Prostate gland (tissue), 2 donors: ENCODE measurements around the gene NCAN. TPM values are rescaled to one million over a fixed set of nuclear protein-coding genes. Genes with fewer than 3 reads are reported as not detected.
"Not testable (repeated sequence)": the region's sequence is repeated elsewhere in the genome, so short reads cannot be mapped to it uniquely, and the experiment has no call there.

Experiments
- DNase-seq: peaks from one replicate; pipeline ENCODE4 v3.0.0-alpha.2; 2019; ENCODE audit warnings: low spot score
- H3K27ac ChIP-seq, 2 donors: fragments of 200-600 bp; sonication (generic); 2 replicates each; pipeline ENCODE4 v1.5.1; 2017 to 2019
- H3K27me3 ChIP-seq: fragments of 200-600 bp; sonication (generic); replicated peaks from 2 replicates; pipeline ENCODE4 v1.5.1; 2019; ENCODE audit not compliant: insufficient read depth
- H3K36me3 ChIP-seq, 2 donors: fragments of 200-600 bp; sonication (generic); 1 replicate in 1 of 2; 2 replicates in 1 of 2; pipeline versions ENCODE4 v1.5.1 to v1.8.1; 2017 to 2019
- H3K4me1 ChIP-seq: fragments of 200-600 bp; sonication (generic); replicated peaks from 2 replicates; pipeline ENCODE4 v1.5.1; 2019
- H3K4me3 ChIP-seq, 2 donors: fragments of 200-600 bp; sonication (generic); 2 replicates each; pipeline ENCODE4 v1.5.1; 2017 to 2019
- H3K9me3 ChIP-seq: fragments of 200-600 bp; sonication (generic); 2 replicates; pipeline ENCODE4 v1.5.1; 2017
- POLR2A ChIP-seq: fragments of 450-650 bp; IDR thresholded peaks from one replicate; pipeline ENCODE4 v1.6.1; 2016; ENCODE audit warnings: antibody characterized with exemption, mild to moderate bottlenecking
- POLR2AphosphoS5 ChIP-seq: sonication (generic); formaldehyde crosslinking; IDR thresholded peaks from one replicate; pipeline ENCODE4 v1.6.1; 2017; ENCODE audit warnings: antibody characterized with exemption
- WGBS: methylation state at CpG from one replicate; pipeline ENCODE4 v1.1.5; 2018; 5-methylcytosine and 5-hydroxymethylcytosine counted together
- intact Hi-C: fragments of 100-400 bp; cut with DNase I; formaldehyde crosslinking; loops from one replicate; pipeline ENCODE4 v1.14.2; 2022
- total RNA-seq, 2 donors: library from RNA; depleted of rRNA; stranded (reverse); fragments of >200 nt; gene quantifications; one replicate each; pipeline ENCODE4 v1.1.0, GENCODE V29; 2016
- TF ChIP-seq, protein P1 (sequence below), 4 experiments: fragments of 200-600 bp in 2 of 4; fragments of 450-650 bp in 2 of 4; sonication (generic) in 2 of 4; IDR thresholded peaks; 1 replicate in 3 of 4; 2 replicates in 1 of 4; pipeline ENCODE4 v1.5.1; 2016 to 2019; ENCODE audit warnings: antibody characterized with exemption in 4 of 4, mild to moderate bottlenecking in 2 of 4, moderate library complexity in 2 of 4

NCAN gene
- total RNA-seq, 2 donors from 2014 or later: 1.2 TPM; not detected in 1

DNA sequence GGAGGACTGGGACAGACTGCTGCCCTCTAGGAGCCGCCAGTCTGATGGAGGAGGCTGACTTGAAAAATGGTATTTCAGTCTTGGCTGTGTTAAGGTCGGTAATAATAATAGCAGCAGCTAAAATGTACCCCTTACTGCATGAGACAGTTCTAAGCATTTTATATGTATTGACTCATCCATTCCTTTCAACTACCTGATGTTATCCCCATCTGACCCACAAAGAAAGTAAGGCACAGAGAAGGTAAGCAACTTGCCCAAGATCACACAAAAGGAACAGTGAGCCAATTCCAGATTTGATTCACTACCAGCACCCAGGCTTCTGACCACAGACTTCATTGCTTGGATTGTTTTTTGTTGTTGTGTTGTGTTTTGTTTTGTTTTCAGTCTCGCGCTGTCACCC, 4.0 kb downstream of the NCAN start:
- no peaks in the 10 kb centered on the region for H3K36me3 ChIP-seq
- DNase-seq: no peak
- H3K4me3 ChIP-seq: no peak overlapping the region
- 72% methylated on average over 4 of the region's 4 CpGs for WGBS
- H3K27me3 ChIP-seq: peaks cover 24% of the 10 kb centered on the region
- intact Hi-C loops: no loop called here
- no peak overlapping the region for H3K27ac ChIP-seq
- TF ChIP-seq POLR2AphosphoS5: no peak
- TF ChIP-seq, protein P1, sequence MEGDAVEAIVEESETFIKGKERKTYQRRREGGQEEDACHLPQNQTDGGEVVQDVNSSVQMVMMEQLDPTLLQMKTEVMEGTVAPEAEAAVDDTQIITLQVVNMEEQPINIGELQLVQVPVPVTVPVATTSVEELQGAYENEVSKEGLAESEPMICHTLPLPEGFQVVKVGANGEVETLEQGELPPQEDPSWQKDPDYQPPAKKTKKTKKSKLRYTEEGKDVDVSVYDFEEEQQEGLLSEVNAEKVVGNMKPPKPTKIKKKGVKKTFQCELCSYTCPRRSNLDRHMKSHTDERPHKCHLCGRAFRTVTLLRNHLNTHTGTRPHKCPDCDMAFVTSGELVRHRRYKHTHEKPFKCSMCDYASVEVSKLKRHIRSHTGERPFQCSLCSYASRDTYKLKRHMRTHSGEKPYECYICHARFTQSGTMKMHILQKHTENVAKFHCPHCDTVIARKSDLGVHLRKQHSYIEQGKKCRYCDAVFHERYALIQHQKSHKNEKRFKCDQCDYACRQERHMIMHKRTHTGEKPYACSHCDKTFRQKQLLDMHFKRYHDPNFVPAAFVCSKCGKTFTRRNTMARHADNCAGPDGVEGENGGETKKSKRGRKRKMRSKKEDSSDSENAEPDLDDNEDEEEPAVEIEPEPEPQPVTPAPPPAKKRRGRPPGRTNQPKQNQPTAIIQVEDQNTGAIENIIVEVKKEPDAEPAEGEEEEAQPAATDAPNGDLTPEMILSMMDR (IDR thresholded peaks at IDR 0.05): no peak
- no peak for TF ChIP-seq POLR2A
- no peaks in the 10 kb centered on the region for H3K4me1 ChIP-seq
- H3K9me3 ChIP-seq: no peaks in the 10 kb centered on the region

DNA sequence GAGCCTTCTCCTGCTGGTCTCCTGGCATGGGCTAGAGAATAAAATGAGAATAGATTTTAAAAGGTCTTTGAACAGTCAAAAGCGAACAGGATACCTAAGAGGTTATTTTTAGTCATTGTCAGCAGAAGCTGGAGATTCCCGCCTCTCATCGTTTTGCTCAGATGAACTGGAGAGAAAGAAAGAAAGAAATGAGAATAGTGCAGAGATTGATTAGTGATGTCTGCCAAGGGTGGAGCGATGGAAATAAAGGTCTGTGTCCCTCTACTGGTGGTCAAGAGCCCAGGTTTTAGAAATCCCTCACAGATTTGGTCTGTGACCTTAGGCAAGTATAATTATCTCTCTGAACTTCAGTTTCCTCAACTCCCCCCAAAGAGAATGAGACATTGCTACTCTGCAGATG, 5.3 kb downstream of the NCAN start:
- peaks cover 14% of the 10 kb centered on the region for H3K27me3 ChIP-seq
- H3K36me3 ChIP-seq: no peaks in the 10 kb centered on the region
- H3K27ac ChIP-seq: no peak overlapping the region
- 52% methylated on average over 4 of the region's 4 CpGs for WGBS
- TF ChIP-seq POLR2A (no peak), POLR2AphosphoS5 (no peak)
- TF ChIP-seq, protein P1 (IDR thresholded peaks at IDR 0.05): no peak
- H3K9me3 ChIP-seq: no peaks in the 10 kb centered on the region
- no peak overlapping the region for H3K4me3 ChIP-seq
- no peak for DNase-seq
- H3K4me1 ChIP-seq: no peaks in the 10 kb centered on the region
- intact Hi-C loops: no loop called here

DNA sequence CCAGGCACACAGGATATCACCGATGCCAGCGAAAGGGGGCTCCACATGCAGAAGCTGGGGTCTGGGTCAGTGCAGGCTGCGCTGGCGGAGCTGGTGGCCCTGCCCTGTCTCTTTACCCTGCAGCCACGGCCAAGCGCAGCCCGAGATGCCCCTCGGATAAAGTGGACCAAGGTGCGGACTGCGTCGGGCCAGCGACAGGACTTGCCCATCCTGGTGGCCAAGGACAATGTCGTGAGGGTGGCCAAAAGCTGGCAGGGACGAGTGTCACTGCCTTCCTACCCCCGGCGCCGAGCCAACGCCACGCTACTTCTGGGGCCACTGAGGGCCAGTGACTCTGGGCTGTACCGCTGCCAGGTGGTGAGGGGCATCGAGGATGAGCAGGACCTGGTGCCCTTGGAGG, 7.2 kb downstream of the NCAN start:
- no peaks in the 10 kb centered on the region for H3K27me3 ChIP-seq
- DNase-seq: no peak

DNA sequence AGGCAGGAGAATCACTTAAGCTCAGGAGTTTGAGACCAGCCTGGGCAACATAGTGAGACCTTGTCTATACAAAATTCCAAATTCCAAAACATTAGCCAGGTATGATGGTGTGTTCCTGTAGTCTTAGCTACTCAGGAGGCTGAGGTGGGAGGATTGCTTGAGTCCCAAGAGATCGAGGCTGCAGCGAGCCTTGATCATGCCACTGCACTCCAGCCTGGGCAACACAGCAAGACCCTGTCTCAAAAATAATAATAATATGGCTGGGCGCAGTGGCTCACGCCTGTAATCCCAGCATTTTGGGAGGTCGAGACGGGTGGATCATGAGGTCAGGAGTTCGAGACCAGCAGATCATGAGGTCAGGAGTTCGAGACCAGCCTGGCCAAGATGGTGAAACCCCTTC, 9.2 kb downstream of the NCAN start:
- H3K4me1 ChIP-seq, DNase-seq, H3K9me3 ChIP-seq, H3K27me3 ChIP-seq, H3K36me3 ChIP-seq, H3K27ac ChIP-seq, H3K4me3 ChIP-seq: not testable (repeated sequence)
- 85% methylated on average over 8 of the region's 8 CpGs for WGBS
- intact Hi-C loops: loop anchor here (10.0 kb wide), 1 partner anchor 76 kb away; no protein-coding TSS in a partner anchor

More for the DNA sequence above, 7.2 kb downstream of the NCAN start:
- intact Hi-C loops: no loop called here
- Histone ChIP-seq H3K36me3 (no peaks in the 10 kb centered on the region), H3K9me3 (no peaks in the 10 kb centered on the region), H3K27ac (no peak overlapping the region), H3K4me1 (no peaks in the 10 kb centered on the region), H3K4me3 (no peak overlapping the region)
- 89% methylated on average over 21 of the region's 21 CpGs for WGBS
- TF ChIP-seq, protein P1 (IDR thresholded peaks at IDR 0.05): no peak

DNA sequence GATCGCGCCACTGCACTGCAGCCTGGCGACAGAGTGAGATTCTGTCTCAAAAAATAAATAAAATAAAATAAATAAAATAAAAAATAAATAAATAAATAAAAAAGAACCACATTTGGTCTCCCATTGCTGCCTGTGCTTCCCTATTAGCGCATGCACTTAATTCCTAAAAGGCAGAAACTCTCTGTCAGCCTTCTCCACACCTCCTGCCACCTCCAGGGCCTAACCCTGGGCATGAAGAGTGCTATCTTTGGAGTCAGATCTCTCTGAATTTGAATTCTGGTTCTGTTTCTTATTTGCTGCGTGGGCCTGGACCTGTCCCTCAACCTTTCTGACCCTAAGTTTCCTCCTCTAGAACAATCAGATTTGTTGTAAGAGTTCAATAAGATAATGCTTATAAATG, 11.3 kb downstream of the NCAN start:
- TF ChIP-seq POLR2A (no peak), POLR2AphosphoS5 (no peak)
- TF ChIP-seq, protein P1 (IDR thresholded peaks at IDR 0.05): no peak
- Histone ChIP-seq H3K4me1 (no peaks in the 10 kb centered on the region), H3K36me3 (no peaks in the 10 kb centered on the region), H3K4me3 (no peak overlapping the region), H3K27ac (no peak overlapping the region), H3K27me3 (no peaks in the 10 kb centered on the region), H3K9me3 (no peaks in the 10 kb centered on the region)
- WGBS: 88% methylated on average over 5 of the region's 5 CpGs
- intact Hi-C loops: loop anchor here (10.0 kb wide), 1 partner anchor 78 kb away; no protein-coding TSS in a partner anchor
- no peak for DNase-seq
